K562 (cell line): ENCODE results near the gene SERPIND1. TPM values are rescaled to one million over a fixed set of nuclear protein-coding genes. Genes with fewer than 3 reads are reported as not detected.
A peak's percentile ranks its signal among the peaks of the same experiment; 100 is the strongest.

ENCODE experiments used
- ARID3A ChIP-seq: IDR thresholded peaks from 2 replicates; pipeline ENCODE4 v1.6.1; 2012; ENCODE audit warnings: low read depth, low read length, improper control_type of control experiment, borderline replicate concordance
- CBFB ChIP-seq: sonication (generic); formaldehyde crosslinking; IDR thresholded peaks from 2 replicates; pipeline ENCODE4 v1.4.0; 2020; ENCODE audit warnings: mild to moderate bottlenecking, missing genetic modification reagents
- ESRRB ChIP-seq: fragments of 250-450 bp; sonication (Bioruptor Pico); IDR thresholded peaks from 2 replicates; pipeline ENCODE4 v1.5.0; 2020; ENCODE audit warnings: mild to moderate bottlenecking, moderate library complexity, borderline replicate concordance
- FOSL1 ChIP-seq: fragments of 200-800 bp; sonication (Bioruptor generic); conservative IDR thresholded peaks from 2 replicates; pipeline ENCODE4 v1.6.1; 2016; ENCODE audit warnings: missing genetic modification characterization, missing compliant biosample characterization
- KLF13 ChIP-seq: fragments of 450-650 bp; IDR thresholded peaks from 2 replicates; pipeline ENCODE4 v1.6.1; 2016; ENCODE audit warnings: missing genetic modification characterization, low read depth, mild to moderate bottlenecking, missing compliant biosample characterization, moderate library complexity, borderline replicate concordance
- PATZ1 ChIP-seq: fragments of 250-450 bp; sonication (Bioruptor Pico); IDR thresholded peaks from 2 replicates; pipeline ENCODE4 v1.5.0; 2020; ENCODE audit warnings: mild to moderate bottlenecking, borderline replicate concordance
- PRDM10 ChIP-seq: fragments of 450-650 bp; IDR thresholded peaks from 2 replicates; pipeline ENCODE4 v1.6.1; 2018; ENCODE audit not compliant: partially characterized antibody
- USF1 ChIP-seq: sonication (generic); formaldehyde crosslinking; IDR thresholded peaks from 2 replicates; pipeline ENCODE4 v1.9.0; 2022; ENCODE audit warnings: mild to moderate bottlenecking, missing genetic modification reagents
- polyA plus RNA-seq, 8 experiments: library from polyadenylated mRNA; depleted of rRNA in 4 of 8; stranded (reverse) in 5 of 8; unstranded in 3 of 8; fragments of >200 nt; fragmentation: Nextera tagmentation in 2 of 8; fragmentation: Illumina TruSeq in 1 of 8; extraction: Ambion mirVana in 2 of 8; extraction: Trizol in 1 of 8; gene quantifications; 2 replicates each; pipeline versions ENCODE4 v1.2.1 to v1.2.3, GENCODE V29; 2011 to 2014; ENCODE audit warnings: inconsistent platforms in 1 of 8, missing spikeins in 1 of 8
- total RNA-seq, 7 experiments: library from RNA; depleted of rRNA in 6 of 7; stranded (reverse); fragments of >200 nt in 6 of 7; fragmentation: Illumina TruSeq in 2 of 7; extraction: Trizol in 2 of 7; gene quantifications; 2 replicates each; pipeline versions ENCODE4 v1.2.1 to v1.2.3, GENCODE V29; 2011 to 2021; ENCODE audit warnings: low replicate concordance in 1 of 7

Gene SERPIND1
- total and polyA plus RNA-seq, 9 of the 15 experiments (the other 6 are each of a cell fraction or from before 2014, with no cell fraction given) = 0.04 to 0.11 (median 0.09) TPM; not detected in 6

GRCh38 chr22:20803696-20804324 lies 29.9 kb downstream of the SERPIND1 start (continued):
- TF ChIP-seq PATZ1 (CRISPR knock-in tag) = no peak
- TF ChIP-seq ARID3A = no peak
- no peak for TF ChIP-seq ESRRB (CRISPR knock-in tag)
- no peak for TF ChIP-seq KLF13
- TF ChIP-seq USF1 = 0 out of 2 replicates have a peak, but pooled peaks have one; percentile 51
- TF ChIP-seq FOSL1 (tag) = no peak
- no peak for TF ChIP-seq PRDM10
- TF ChIP-seq CBFB (CRISPR knock-in tag) = peak; percentile 83; the same call in 1 of the 2 replicates
